Right ventricle myocardium inferior (tissue), 1 donor: ENCODE data around the gene MRPL42. TPM values are rescaled to one million over a fixed set of nuclear protein-coding genes. Genes with fewer than 3 reads are reported as not detected.
"Not testable (repeated sequence)": the region's sequence is repeated elsewhere in the genome, so short reads cannot be mapped to it uniquely, and the experiment has no call there.

Experiments
- ATAC-seq: fragments of 200-7000 bp; cut with Tn5 transposase; one replicate; pipeline ENCODE4 v1.9.1; 2020; ENCODE audit warnings: mild to moderate bottlenecking, moderate library complexity
- DNase-seq: peaks from one replicate; pipeline ENCODE4 v3.0.0; 2021; ENCODE audit errors: missing footprints
- intact Hi-C: fragments of 100-400 bp; cut with DNase I; formaldehyde crosslinking; loops from one replicate; pipeline ENCODE4 v1.11.0; 2022
- total RNA-seq: library from RNA; stranded (reverse); fragmentation: NEBNext Ultra II Directional; extraction: Animal tissue kit (Norgen Biotek cat#: 25700); gene quantifications from one replicate; pipeline ENCODE4 v1.2.1, GENCODE V29; 2021
- donor health status: DM: no; HTN: yes; CAD: no; lungs with severe emphysema.

MRPL42 gene
- total RNA-seq, 1 donor from 2014 or later: 41.5 TPM

DNA sequence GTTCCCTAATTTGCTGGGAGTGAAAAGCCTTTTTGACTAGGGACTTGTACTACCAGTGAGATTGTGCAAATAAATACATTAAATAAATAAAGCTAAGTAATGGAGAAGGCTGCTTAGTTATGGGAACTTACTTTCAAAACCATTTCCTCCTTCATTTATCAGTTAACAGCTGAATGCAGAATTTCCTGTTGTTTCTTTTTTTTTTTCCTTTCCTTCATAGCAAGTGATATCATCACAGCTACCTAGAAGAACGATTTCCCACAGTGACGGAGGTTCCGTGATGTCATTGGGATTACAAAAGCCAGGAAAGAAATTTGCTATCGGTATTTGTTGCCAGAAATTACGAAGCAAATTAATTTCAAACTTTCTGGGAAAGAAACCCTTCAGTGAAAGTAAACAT lies 63.0 kb downstream of the MRPL42 start:
- no peak for ATAC-seq
- no peak for DNase-seq
- intact Hi-C loops: no loop called here

DNA sequence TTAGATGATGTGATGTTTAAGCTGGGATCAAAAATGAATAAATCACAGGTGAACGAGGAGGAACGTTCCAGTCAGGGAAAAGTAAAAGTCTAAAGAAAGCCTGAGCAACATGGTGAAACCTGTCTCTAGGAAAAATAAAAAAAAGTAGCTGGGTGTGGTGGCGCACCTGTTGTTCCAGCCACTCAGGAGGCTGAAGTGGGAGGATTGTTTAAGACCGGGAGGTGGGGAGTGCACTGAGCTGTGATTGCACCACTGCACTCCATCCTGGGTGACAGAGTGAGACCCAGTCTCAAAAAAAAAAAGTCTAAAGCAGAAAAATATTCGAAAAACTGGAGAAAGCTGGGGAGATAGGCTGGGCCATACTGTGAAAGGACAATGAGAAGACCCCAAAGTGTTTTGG lies 66.0 kb downstream of the MRPL42 start:
- intact Hi-C loops: no loop called here
- no peak for DNase-seq
- no peak for ATAC-seq

DNA sequence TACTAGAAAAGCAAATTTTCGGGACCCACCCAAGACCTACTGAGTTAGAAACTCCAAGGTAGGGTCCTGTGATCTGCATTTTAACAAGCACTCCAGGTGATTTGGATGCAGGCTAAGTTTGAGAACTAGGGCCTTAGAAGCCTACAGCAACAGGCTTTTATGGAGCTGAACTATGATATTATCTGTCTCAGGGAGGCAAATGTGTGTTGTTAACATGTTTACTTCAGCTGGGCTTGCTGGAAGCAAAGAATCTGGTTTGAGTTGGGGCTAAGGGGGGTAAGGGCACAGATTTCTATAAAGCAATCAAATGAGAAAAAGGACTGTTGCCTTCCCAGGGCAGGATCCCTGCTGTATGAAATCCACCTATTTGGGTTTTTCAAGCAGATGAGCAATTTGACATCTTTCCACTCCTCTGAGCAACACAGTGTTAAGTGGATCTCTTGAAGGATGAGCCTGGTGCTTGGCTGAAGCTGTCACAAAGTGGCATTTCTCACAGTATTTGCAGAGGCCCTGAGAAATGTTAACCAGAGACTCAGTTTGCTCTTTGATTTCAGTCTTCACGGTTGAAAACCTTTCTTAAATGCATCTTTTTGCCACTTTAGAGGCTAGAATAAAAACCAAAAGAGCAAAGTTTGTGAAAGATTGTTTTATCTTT lies 68.9 kb downstream of the MRPL42 start:
- ATAC-seq (no peak), DNase-seq (no peak)
- intact Hi-C loops: no loop called here

DNA sequence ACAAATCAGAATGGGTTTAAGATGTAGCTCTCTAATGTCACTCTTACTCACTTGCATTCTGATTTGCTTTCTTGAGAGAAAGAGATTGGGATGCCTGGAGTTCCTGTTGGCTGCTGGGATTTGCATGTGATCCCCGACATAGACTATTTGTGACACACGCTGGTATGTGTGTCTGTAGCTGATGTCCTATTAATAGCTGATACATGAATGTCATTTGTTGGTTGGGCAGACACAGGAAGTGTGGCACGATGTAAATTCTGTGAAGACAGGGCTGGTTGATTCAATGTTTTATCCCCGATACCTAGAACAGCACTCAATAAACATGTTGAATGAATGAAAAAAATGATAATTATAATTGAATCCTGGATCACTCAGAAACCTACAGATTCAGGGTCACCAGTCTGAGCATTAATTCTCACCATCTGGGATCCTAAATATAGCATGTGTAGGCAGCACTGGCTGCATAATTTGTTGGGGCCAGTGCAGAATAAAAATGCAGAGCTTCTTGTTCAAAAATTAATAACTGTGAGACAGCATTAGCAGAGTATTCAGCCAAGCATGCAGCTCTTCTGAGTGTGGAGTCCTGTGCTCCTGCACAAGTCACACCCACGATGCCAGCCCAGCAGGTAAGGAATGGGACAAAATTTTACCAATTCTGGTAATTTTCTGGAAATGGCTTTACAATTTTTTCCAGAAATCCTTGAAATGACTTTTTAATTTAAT lies 69.6 kb downstream of the MRPL42 start:
- intact Hi-C loops: no loop called here
- ATAC-seq (peak; percentile 80), DNase-seq (no peak)

DNA sequence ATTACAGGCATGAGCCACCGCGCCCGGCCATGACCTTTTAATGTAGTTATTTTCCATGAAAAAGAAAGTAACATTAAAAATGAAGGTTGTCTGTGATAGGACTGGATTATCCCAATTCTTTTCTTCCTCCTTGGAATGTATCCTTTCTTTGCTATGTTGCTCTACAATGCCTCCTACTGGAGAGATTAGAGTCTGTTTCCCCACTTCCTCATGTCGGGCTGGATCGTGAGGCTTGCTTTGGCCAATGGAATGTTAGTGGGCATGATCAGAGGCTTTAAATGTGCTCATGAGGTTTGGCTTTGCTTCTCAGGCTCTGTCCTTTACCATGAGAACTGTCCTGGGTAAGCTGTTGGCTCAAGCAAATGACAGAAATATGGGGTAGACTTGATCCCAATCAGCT lies 70.5 kb downstream of the MRPL42 start:
- ATAC-seq (no peak), DNase-seq (no peak)
- intact Hi-C loops: no loop called here

DNA sequence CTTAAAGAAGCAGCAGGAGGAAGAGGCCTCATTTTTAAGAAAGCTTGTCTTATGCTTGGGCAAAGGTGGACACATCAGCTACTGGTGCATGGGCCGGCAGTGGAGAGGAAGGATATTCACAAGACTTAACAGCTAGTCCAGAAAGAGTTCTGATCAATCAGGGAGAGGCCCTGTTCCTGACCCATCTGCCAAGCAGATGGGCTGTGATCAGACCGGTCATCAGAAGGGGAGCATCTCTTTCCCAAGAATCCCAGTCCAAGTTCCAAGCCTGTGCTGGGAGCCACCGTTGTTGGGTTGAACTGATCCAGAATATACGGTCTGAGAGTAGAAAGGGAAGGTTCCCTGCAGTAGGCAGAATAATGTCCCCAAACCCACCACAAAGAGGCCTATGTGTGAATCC lies 72.5 kb downstream of the MRPL42 start:
- ATAC-seq (no peak), DNase-seq (no peak)

DNA sequence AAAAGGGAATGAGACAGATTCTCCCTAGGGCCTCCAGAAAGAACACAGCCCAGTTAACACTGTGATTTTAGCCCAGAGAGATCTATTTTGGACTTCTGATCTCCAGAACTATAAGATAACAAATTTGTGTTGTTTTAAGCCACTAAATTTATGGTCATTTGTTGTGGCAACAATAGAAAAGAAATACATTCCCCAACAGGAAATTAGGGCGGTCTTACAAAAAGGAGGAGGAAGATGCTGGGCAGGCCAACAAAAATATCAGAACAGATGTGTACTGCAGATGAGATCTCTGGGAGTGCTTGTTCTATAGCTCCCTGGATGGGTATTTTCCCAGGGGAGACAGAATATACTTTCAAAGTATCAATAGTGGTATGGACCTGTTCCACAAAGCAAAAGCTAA lies 73.2 kb downstream of the MRPL42 start:
- DNase-seq (no peak), ATAC-seq (no peak)
- intact Hi-C loops: no loop called here

More for the DNA sequence above, 72.5 kb downstream of the MRPL42 start:
- intact Hi-C loops: no loop called here

DNA sequence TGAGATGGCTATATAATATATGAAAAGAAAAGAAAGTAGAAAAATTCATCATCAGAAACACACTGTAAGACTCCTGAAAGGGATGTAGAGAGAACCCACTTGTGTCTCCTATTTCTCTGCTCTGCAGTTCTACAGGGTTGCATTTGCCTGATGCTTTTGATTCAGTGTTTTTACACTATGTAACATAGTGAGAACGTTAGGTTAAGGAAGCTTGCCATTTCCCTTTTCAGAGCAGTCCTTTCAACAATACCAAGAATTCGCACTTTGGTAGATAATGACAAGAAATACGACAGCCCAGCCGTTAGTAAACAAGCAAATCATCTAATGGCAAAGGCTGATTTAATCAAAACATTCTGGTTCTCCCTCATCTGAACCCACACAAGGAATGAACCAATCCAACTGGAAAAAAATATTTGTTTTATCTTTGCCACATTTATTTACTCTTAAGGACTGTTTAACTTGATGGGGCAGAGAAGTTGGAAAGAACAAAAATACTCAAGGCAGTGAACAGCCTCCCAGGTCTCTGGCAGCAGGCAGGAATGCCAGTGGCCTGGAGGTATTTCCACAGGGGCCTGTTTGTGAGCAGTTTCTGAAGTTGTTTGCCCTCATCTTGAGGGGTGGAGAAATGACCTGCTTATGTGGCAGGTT lies 74.4 kb downstream of the MRPL42 start:
- DNase-seq (no peak), ATAC-seq (no peak)
- intact Hi-C loops: no loop called here

DNA sequence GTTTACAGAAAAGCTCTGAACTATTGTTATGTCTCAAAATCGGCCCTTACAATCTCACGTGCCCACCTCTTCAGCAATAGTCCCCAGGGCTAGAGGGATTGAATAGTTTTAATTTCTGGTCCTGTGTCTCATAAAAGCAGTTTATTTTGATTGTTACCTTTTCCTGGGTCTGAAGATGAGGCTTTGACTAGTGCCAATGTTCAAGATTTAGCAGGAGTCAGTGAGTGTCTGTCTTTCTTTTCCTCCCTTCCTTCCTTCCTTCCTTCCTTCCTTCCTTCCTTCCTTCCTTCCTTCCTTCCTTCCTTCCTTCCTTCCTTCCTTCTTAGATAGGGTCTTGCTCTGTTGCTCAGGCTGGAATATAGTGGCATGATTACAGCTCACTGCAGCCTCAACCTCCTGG lies 80.5 kb downstream of the MRPL42 start:
- intact Hi-C loops: no loop called here
- ATAC-seq (no peak), DNase-seq (no peak)

DNA sequence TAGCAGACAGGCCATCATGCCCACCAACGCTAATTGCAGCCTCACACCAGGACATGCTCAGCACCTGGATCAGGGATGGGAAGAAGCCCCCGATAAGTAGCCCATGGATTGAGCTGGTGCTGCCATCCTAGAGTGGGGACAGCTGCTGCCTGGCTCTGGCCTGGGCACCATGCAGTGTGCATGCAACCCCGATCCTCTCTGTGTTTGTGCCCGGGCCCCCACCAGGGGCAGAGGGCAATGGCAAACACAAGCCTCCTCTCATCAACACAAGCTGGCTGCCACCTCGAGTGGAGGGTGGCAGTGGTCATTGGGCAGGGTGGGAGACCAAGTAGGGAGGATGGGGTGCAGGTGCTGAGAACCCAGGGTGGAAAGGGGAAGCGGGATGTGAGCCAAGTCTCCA lies 81.9 kb downstream of the MRPL42 start:
- intact Hi-C loops: no loop called here
- ATAC-seq (no peak), DNase-seq (no peak)

DNA sequence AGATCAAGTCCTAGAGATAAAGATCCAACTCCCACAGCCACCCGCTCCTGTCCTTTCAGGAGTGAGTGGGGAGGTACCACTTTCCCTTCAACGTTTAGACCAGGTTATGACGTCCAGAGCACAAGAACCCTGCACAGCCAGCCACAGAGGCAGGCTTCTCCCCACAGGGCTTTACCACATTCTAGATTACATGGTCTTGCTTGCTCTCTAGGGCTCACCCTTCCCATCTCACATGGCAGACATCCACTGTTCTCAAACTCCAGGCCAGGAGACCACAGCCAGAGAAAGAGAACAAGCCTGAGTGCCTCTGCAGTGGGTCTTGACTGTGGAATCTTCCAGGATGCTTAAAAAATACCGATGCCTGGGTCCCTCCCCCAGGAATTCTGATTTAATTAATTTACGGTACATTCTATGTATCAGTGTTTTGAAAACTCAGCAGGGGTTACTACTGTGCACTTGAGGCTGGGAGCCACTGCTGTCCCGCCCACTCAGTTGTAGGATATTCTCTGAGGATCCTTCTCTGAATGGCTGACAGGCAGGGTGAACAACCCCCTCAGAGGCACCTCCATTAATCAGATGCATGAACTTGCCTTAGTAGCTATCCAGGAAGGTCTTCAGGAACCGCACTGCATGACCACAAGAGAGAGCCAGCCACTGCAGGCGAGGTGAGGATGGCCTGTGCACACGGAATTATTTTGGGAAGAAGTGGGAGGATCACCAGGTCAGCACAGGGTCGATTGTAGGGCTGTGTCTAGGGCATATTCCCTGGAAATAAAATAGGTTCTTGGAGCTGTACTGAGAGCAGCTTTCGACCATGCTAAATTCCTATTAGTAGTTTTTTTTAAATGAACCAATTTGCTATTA lies 83.7 kb downstream of the MRPL42 start:
- no peak for ATAC-seq

DNA sequence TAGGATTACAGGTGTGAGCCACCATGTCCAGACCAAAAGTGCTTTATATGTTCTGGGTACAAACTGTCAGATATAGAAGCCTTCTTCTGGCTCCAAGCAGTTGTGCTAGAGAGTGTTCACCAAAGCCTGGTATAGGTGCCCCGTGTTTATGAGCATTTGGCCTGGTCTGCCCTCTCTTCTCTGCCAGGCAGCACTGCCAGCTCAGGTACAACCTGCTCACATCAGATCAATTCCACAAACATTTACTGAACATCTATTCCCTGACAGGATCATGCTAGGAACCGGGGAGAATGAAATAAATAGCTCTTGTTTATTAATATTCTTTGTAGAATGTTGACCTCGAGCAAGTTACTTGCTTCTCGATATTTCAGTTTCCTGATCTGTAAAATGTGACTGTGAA lies 85.1 kb downstream of the MRPL42 start:
- DNase-seq (no peak), ATAC-seq (no peak)
- intact Hi-C loops: no loop called here

More for the DNA sequence above, 83.7 kb downstream of the MRPL42 start:
- intact Hi-C loops: no loop called here
- DNase-seq: no peak

DNA sequence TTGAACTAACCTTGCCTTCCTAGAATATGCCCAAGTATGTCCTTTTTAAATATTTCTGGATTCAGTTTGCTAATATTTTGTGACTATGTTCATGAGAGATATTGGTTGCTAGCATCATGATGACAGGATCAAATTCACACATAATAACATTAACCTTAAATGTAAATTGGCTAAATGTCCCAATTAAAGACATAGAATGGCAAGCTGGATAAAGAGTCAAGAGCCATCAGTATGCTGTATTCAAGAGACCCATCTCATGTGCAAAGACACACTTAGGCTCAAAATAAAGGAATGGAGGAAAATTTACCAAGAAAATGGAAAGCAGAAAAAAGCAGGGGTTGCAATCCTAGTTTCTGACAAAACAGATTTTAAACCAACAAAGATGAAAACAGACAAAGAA lies 90.6 kb downstream of the MRPL42 start:
- ATAC-seq, DNase-seq, intact Hi-C loops: not testable (repeated sequence)

DNA sequence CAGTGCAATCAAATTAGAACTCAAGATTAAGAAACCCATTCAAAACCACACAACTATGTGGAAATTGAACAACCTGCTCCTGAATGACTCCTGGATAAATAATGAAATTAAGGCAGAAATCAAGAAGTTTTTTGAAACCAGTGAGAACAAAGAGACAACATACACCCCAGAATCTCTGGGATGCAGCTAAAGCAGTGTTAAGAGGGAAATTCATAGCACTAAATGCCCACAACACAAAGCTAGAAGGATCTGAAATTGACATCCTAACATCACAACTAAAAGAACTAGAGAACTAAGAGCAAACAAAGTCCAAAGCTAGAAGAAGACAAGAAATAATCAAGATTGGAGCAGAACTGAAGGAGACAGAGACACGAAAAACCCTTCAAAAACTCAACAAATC lies 91.4 kb downstream of the MRPL42 start:
- intact Hi-C loops, ATAC-seq, DNase-seq: not testable (repeated sequence)

DNA sequence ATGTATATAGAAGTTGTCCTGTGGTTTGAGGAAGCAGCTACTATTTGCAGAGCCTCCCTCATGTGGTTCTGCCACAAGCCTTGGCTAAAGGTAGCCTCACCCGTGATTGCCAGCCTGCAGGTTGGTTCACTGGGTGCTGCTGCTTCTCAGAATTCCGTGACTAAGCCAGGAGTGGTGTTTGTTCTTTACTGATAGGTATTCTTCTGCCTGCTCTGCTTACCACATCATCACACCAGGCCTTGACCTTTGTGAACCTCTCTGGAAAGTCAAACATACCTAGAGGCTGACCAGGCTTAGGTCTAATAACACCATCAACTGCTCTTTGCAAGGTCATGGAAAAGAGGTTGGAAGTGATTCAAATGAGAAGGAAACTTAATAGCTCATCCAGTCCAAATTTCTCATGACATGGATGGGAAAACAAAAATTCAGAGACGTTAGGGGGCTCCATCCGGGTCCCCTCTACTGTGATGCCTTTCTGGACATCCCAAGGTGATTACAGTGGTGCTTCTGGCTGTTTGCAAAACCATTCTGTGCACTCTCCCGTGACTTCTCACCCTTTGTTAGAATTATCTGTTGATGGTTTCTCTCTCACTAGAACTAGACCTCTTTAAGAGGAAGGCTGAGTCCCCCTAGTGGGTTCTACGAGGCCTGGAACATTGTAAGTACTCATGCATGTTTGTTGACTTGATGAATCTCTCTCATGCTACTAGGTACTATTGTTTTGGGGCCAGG lies 96.7 kb downstream of the MRPL42 start:
- intact Hi-C loops: no loop called here
- no peak for ATAC-seq
- DNase-seq: no peak

DNA sequence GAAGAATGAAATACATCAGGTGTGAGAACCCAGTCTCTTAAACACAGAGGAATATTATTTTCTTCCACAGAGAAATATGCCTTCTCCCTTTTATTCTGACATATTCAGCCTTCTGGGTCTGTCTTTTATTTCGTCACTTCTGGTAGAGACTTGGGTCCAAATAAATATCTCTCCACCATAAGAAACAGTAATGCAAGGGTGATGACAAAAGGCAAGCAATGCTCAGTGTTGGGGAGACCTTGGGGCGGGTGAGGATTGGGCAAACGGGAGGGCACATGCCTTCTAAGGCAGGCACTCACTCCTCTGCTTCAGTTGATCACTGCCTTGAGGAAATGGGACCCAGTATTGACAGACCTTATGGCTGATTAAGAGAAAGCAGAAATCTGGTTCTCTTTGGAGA lies 98.4 kb downstream of the MRPL42 start:
- intact Hi-C loops: loop anchor here (5.0 kb wide), 1 partner anchor 63 kb away; no protein-coding TSS in a partner anchor
- DNase-seq (no peak), ATAC-seq (no peak)
